NCI-H187 (cell line): ENCODE results near the gene REPS2.

Source experiments
- DNase-seq, 2 experiments: peaks; one replicate each; lab custom pipeline; 2025; lab: John Stamatoyannopoulos, UW

REPS2 gene

GRCh38 chrX:17081968-17082367 lies 135.5 kb downstream of the REPS2 start:
- DNase-seq: no peak

GRCh38 chrX:17082831-17083230 lies 136.4 kb downstream of the REPS2 start:
- DNase-seq: no peak

DNA sequence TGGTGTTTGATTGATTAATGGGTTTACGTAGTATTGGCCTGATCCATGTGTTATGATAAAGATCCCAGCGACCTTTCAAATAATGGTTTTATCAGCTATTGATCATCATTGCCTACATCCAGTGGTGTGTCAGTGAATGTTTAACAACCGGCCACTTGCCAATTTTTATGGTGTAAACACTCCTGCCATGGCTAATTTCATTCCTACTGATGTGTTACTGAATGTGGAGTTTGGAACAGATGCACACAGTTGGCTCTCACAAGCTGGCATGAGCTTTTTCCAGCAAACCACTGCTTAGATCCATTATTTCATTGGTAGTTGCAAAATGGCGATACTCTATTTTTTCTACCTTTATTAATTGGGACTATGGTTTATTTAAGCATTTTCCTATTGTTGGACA lies 139.9 kb downstream of the REPS2 start:
- DNase-seq: no peak

- no peak for DNase-seq
Observed at GRCh38 chrX:17095161-17095560, 148.7 kb downstream of the REPS2 start.

DNA sequence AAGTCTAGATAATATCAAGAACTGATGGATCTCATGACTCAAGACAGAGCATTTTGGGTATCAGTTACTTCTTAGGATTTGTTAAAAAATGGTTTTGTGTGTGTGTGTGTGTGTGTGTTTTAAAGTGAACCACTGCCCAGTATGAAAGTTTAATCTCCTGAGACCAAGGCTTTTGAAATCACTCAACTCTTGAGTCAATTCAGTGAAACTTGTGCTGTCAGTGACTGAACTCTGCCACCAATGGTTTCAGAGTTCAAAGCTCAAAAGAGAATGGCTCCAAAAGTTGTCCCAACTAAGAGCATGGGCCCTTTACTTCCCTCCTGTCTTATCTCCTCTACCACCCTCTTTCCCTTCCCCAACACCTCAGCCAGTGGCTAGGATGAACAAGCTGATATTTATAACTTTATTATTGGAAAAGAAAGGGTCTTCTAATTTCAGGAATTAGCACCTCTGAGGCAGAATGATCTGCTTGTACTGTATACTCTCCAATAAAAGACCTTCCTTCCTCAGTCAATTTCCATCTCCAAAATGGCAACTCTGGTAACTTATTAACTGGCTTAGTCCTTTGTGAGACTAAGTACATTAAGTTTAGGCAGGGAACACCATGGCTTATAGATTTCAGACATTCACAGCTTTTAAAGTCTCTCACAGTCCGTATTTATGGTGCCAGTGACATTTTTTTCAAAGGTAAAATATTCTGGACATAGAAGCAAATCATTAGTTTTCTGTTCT lies 152.2 kb downstream of the REPS2 start:
- DNase-seq: no peak

DNA sequence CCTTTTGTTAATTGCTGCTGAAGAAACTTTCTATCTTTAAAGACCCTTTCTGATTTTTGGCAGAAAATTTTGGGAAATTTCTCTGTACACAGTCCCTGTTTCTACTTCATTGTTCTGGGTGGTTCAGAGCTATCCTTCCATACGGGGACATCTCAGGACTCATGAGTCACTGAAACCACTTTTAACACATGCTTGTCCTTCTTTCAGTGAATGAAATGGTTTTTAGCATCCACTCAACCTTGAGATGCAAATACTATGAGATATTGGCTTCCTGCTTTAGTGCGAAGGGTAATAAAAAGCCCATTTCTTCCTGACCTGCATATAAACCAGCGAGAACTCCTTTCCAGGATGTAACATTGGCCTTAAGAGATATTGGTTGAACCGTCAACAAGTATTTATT lies 158.0 kb downstream of the REPS2 start:
- DNase-seq: no peak

DNA sequence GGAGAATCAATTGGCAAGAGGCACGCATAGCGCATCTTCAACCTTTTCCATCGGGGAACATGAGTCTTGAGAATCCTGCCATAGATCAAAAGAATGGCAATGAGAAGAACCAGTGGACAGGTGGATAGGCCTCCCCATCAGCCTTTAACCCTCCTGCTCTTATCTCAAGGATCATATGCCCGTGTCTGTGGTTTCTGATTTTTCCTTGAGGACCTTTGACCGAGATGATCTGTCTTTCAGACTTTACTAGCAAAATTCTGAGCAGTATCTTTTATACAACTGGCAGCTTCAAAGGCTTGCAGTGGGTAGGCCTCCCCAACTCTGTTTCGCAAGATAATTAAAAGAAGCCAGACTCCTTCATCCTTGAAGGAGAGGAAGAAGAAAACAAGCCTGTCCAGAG lies 174.4 kb downstream of the REPS2 start:
- no peak for DNase-seq

- DNase-seq: no peak
Observed at GRCh38 chrX:17154001-17154400, 207.5 kb downstream of the REPS2 start.

DNA sequence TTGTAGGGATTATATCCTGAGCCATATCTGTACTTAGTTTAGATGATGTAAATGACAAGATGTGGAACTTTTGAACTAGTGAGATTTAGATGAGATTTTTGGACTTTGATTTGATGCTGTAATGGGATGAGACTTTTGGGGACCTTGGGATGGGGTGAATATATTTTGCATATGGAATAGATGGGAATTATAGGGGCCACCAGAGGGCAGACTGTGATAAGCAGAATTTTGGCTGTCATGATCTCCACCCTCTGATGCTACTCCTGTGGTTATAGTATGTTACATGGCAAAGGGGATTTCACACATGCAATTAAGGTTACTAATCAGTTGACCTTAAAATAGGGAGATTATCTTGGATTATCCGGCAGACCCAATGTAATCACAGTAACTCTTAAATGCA lies 214.5 kb downstream of the REPS2 start:
- no peak for DNase-seq

GRCh38 chrX:17161991-17162390 lies 215.5 kb downstream of the REPS2 start:
- DNase-seq: no peak

DNA sequence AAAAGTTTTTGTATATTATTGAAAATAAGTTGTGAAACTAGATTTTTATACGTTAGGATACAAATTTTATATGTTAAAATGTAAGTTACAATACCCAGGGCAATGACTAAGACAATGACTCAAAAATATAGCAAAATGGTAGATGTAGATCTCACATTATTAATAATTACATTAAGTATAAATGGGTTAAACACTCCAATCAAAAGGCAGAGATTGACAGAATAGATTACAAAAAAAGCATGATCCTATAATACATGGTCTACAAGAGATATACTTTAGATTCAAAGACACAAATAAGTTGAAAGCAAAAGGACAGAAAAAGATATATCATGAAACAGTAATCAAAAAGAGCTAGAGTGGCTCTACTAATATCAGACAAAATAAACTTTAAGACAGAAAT lies 217.6 kb downstream of the REPS2 start:
- DNase-seq: no peak

DNA sequence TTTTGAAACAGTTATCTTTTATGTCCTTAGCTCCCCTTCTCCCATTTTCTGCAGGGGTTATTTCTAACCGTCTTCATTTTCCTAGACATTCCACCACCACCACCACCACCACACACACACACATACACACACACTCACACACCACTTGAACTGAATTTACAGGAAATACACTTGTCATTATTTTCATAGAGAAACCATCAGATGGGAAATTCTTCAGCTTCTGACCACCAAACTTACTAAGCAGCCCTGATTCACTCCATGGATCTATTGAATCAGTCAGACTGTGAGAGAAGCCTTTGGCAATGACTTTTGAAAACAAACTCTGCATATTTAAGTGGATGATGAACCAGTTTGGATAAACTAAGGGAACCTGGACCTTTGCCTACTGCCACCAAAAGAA lies 218.5 kb downstream of the REPS2 start:
- no peak for DNase-seq

- no peak for DNase-seq
Observed at GRCh38 chrX:17167915-17168314, 221.5 kb downstream of the REPS2 start.

DNA sequence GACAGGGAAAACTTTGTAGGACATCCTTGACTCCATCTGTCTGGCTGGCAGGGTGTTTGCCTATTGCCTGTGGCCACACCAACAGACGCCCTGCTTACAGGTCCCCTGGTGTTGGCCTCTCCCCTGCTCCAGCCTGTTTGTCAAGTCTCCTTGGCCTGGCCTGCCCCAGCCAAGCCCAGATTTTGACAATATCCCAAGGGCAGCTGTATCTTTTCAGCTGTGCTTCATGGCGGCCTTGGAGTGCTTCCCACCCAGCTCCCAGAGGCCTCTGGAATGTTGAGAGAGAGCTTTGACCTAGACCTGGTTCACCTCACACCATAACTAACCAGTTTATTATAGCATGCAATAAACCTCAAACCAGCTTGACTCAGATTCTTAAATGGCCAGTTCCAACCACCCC lies 224.5 kb downstream of the REPS2 start:
- no peak for DNase-seq

DNA sequence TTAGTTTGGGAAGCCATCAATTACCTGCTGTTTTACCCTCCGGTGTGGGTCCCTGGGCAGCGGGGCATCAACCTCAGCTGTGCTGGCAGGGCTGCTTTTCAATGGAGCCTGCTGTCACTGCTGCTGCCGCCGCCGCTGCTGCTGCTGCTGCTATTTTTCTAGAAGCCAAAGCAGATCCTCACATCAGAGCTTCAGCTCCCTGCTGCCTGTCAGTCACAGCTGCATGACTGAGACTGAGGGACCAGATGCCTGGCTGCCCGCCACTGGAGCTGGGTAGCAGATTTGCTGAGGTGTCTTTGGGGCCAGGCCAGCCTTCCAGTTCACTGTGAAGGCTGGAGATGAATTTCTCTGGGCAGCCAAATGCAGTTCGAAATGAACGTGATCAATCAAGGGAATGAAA lies 228.2 kb downstream of the REPS2 start:
- no peak for DNase-seq

GRCh38 chrX:17182317-17182716 lies 235.9 kb downstream of the REPS2 start:
- DNase-seq: no peak

DNA sequence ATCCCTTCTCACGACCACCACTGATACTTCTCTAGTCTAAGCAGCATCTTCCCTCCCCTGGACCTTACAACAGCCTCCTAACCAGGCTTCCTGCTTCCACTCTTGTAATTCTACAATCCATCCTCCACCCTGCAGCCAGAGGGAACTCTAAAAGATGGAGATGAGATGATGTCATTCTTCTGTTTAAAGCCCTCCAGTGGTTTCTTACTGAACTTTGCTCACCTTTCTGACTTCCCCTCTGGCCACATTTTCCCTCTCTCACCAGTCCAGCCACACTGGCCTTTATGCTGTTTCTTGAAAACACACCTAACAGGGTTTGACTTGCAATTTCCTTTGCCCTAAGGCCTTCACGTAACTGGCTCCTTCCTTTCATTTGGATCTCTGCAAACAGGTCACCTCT lies 237.1 kb downstream of the REPS2 start:
- DNase-seq: no peak

DNA sequence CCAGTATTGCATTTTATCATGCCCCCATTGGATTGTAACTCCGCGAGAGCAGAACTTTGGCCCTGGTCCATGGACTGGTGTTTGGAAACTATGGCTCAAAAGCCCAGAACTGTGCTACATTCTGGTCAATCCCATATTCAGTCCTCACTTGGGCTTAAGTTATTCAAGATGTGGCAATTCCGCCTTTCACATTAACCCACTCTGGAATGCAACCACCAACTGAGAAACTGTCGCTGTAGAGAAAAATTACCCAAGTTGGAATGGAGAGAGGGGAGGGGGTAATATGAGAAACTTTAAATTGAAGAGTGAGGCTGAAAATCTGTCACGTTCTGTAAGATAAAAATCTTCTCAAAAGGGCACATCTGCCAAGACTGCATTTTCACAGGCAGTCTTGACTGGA lies 239.0 kb downstream of the REPS2 start:
- DNase-seq: no peak

GRCh38 chrX:17187136-17187756 lies 240.8 kb downstream of the REPS2 start:
- DNase-seq: no peak

- DNase-seq: no peak
Observed at GRCh38 chrX:17192106-17192505, 245.6 kb downstream of the REPS2 start.
